B cell (primary cell): ENCODE measurements around the gene RABEPK. TPM values are rescaled to one million over a fixed set of nuclear protein-coding genes. Genes with fewer than 3 reads are reported as not detected.
"Not testable (repeated sequence)": the region's sequence is repeated elsewhere in the genome, so short reads cannot be mapped to it uniquely, and the experiment has no call there.

Experiments used
- ATAC-seq: fragments of 200-7000 bp; cut with Tn5 transposase; one replicate; pipeline ENCODE4 v1.10.0; 2021; ENCODE audit warnings: low read depth, mild to moderate bottlenecking, moderate number of reproducible peaks, moderate library complexity
- CTCF ChIA-PET: fragments of 350-600 bp; sonication (Branson Sonifier 250); formaldehyde crosslinking; loops from one replicate; lab custom pipeline; 2021; ENCODE audit warnings: antibody characterized with exemption, inconsistent platforms; lab: Charles Lee
- POLR2A ChIA-PET: fragments of 350-600 bp; sonication (Branson Sonifier 250); formaldehyde crosslinking; loops from one replicate; lab custom pipeline; 2021; ENCODE audit warnings: antibody characterized with exemption; lab: Charles Lee
- DNase-seq: peaks from one replicate; pipeline ENCODE4 v3.0.0; 2013
- H2AFZ ChIP-seq: 2 replicates; pipeline ENCODE4 v1.6.1; 2012; ENCODE audit warnings: mild to moderate bottlenecking, low read depth, low read length; ENCODE audit not compliant: insufficient read depth, poor library complexity, severe bottlenecking
- H3K27ac ChIP-seq, 2 donors: 1 replicate in 1 of 2; 2 replicates in 1 of 2; pipeline ENCODE4 v1.5.1; 2012 to 2013; ENCODE audit warnings: low read length in 2 of 2, mild to moderate bottlenecking in 2 of 2, moderate library complexity in 1 of 2
- H3K27me3 ChIP-seq, 4 experiments: fragments of 200-600 bp in 1 of 4; sonication (generic) in 1 of 4; replicated peaks in 1 of 4; 1 replicate in 2 of 4; 2 replicates in 2 of 4; pipeline versions ENCODE4 v1.6.1 to v1.7.0; 2013 to 2016; ENCODE audit warnings: low read length in 3 of 4, mild to moderate bottlenecking in 2 of 4, mixed read lengths in 1 of 4, moderate library complexity in 1 of 4; ENCODE audit not compliant: insufficient read depth in 4 of 4, control insufficient read depth in 3 of 4; ENCODE audit errors: control extremely low read depth in 1 of 4
- H3K36me3 ChIP-seq, 2 experiments: replicated peaks in 1 of 2; 1 replicate in 1 of 2; 2 replicates in 1 of 2; pipeline versions ENCODE4 v1.6.1 to v1.7.1; 2013; ENCODE audit warnings: low read length in 1 of 2; ENCODE audit not compliant: insufficient read depth in 2 of 2, control insufficient read depth in 1 of 2; ENCODE audit errors: control extremely low read depth in 1 of 2, extremely low read depth in 1 of 2
- H3K4me1 ChIP-seq, 2 donors: fragments of 200-600 bp in 1 of 2; sonication (generic) in 1 of 2; 1 replicate in 1 of 2; 2 replicates in 1 of 2; pipeline versions ENCODE4 v1.5.1 to v1.6.1; 2013 to 2017; ENCODE audit warnings: low read length in 2 of 2; ENCODE audit not compliant: control insufficient read depth in 2 of 2, insufficient read depth in 2 of 2
- H3K4me2 ChIP-seq: replicated peaks from 2 replicates; pipeline ENCODE3; 2012; ENCODE audit warnings: mild to moderate bottlenecking, low read depth, low read length; ENCODE audit not compliant: poor library complexity, severe bottlenecking
- H3K4me3 ChIP-seq, 5 experiments: fragments of 200-600 bp in 1 of 5; sonication (generic) in 1 of 5; 1 replicate in 3 of 5; 2 replicates in 2 of 5; pipeline versions ENCODE4 v1.5.1 to v1.7.0; 2011 to 2016; ENCODE audit warnings: low read length in 4 of 5, mild to moderate bottlenecking in 4 of 5, low read depth in 2 of 5, control low read depth in 1 of 5, moderate library complexity in 1 of 5; ENCODE audit not compliant: insufficient read depth in 1 of 5; ENCODE audit errors: control extremely low read depth in 1 of 5, extremely low read depth in 1 of 5
- H3K79me2 ChIP-seq: fragments of 200-600 bp; sonication (generic); one replicate; pipeline ENCODE4 v1.6.0; 2016; ENCODE audit warnings: low read length; ENCODE audit not compliant: control insufficient read depth, insufficient read depth
- H3K9ac ChIP-seq: fragments of 200-600 bp; sonication (generic); 2 replicates; pipeline ENCODE4 v1.6.1; 2017; ENCODE audit warnings: mild to moderate bottlenecking, low read length, moderate library complexity
- H3K9me3 ChIP-seq, 3 donors: one replicate each; pipeline versions ENCODE4 v1.6.1 to v1.7.1; 2013; ENCODE audit warnings: low read length in 2 of 3; ENCODE audit not compliant: control insufficient read depth in 2 of 3, insufficient read depth in 1 of 3; ENCODE audit errors: control extremely low read depth in 1 of 3
- H4K20me1 ChIP-seq: 2 replicates; pipeline ENCODE4 v1.6.0; 2012; ENCODE audit warnings: mild to moderate bottlenecking, low read length; ENCODE audit not compliant: insufficient read depth, control insufficient read depth, poor library complexity, severe bottlenecking
- H3K27ac Mint-ChIP-seq: one replicate; pipeline ENCODE4 v1.8.0; 2021; ENCODE audit warnings: mixed read lengths
- H3K27me3 Mint-ChIP-seq: one replicate; pipeline ENCODE4 v1.8.0; 2021; ENCODE audit warnings: mixed read lengths
- H3K4me1 Mint-ChIP-seq: one replicate; pipeline ENCODE4 v1.8.0; 2021; ENCODE audit warnings: mixed read lengths
- H3K4me3 Mint-ChIP-seq: one replicate; pipeline ENCODE4 v1.8.0; 2021; ENCODE audit warnings: mixed read lengths
- H3K9me3 Mint-ChIP-seq: one replicate; pipeline ENCODE4 v1.8.0; 2022; ENCODE audit warnings: mixed read lengths; ENCODE audit not compliant: insufficient read depth
- EZH2 ChIP-seq: IDR thresholded peaks from 2 replicates; pipeline ENCODE4 v1.6.1; 2012; ENCODE audit warnings: borderline replicate concordance, low read depth, mild to moderate bottlenecking, moderate library complexity, low read length; ENCODE audit not compliant: insufficient read depth, poor library complexity, severe bottlenecking
- WGBS: methylation state at CpG from one replicate; pipeline ENCODE4 v1.1.5; 2013; ENCODE audit warnings: missing lambda C conversion rate; ENCODE audit not compliant: insufficient coverage; 5-methylcytosine and 5-hydroxymethylcytosine counted together
- intact Hi-C: fragments of 100-400 bp; cut with micrococcal nuclease; formaldehyde crosslinking; loops from one replicate; pipeline ENCODE4 v1.10.0; 2022
- polyA plus RNA-seq: library from polyadenylated mRNA; depleted of rRNA; stranded (reverse); fragments of >200 nt; gene quantifications from 2 replicates; pipeline ENCODE4 v1.2.3, GENCODE V29; 2012
- total RNA-seq, 2 donors: library from RNA; stranded (reverse); fragments of 120-200 nt in 1 of 2; gene quantifications; 1 replicate in 1 of 2; 2 replicates in 1 of 2; pipeline versions ENCODE4 v1.2.3 to v1.2.4, GENCODE V29; 2013 to 2022
- TF ChIP-seq, protein P1 (sequence below): fragments of 200-600 bp; IDR thresholded peaks from one replicate; pipeline ENCODE4 v1.8.0; 2022; ENCODE audit warnings: antibody characterized with exemption, mild to moderate bottlenecking

RABEPK gene
- total and polyA plus RNA-seq, 2 donors (not counting 1 experiment from before 2014, with no cell fraction given) = 9.0 to 12.2 TPM

- Mint-ChIP-seq H3K27me3 (no peaks in the 10 kb centered on the region), H3K4me1 (peaks cover 41% of the 10 kb centered on the region), H3K27ac (peak overlapping the region; percentile 96), H3K9me3 (no peaks in the 10 kb centered on the region), H3K4me3 (peak overlapping the region; percentile 97)
- no peaks in the 10 kb centered on the region for H4K20me1 ChIP-seq
- peak overlapping the region; percentile 98 for H3K4me2 ChIP-seq
- peak overlapping the region; percentile 91 to 98 for H3K27ac ChIP-seq
- H2AFZ ChIP-seq = peak overlapping the region; percentile 100
- no peaks in the 10 kb centered on the region for H3K27me3 ChIP-seq
- peaks cover 0 to 2% (median 0%) of the 10 kb centered on the region in 3 donors for H3K9me3 ChIP-seq
- CTCF ChIA-PET = interaction anchor here (0.7 to 0.8 kb wide), 2 partner anchors 15 to 47 kb away, joined by 3 read pairs; partner anchors contain the start of gene SCAI
- peaks cover 0 to 1% of the 10 kb centered on the region in 2 experiments for H3K36me3 ChIP-seq
- ATAC-seq = no peak
- 71% methylated on average over 13 of the region's 14 CpGs for WGBS
- peaks cover 23 to 35% of the 10 kb centered on the region in 2 donors for H3K4me1 ChIP-seq
- POLR2A ChIA-PET = no interaction called here
- no peak for TF ChIP-seq EZH2
- TF ChIP-seq, protein P1, sequence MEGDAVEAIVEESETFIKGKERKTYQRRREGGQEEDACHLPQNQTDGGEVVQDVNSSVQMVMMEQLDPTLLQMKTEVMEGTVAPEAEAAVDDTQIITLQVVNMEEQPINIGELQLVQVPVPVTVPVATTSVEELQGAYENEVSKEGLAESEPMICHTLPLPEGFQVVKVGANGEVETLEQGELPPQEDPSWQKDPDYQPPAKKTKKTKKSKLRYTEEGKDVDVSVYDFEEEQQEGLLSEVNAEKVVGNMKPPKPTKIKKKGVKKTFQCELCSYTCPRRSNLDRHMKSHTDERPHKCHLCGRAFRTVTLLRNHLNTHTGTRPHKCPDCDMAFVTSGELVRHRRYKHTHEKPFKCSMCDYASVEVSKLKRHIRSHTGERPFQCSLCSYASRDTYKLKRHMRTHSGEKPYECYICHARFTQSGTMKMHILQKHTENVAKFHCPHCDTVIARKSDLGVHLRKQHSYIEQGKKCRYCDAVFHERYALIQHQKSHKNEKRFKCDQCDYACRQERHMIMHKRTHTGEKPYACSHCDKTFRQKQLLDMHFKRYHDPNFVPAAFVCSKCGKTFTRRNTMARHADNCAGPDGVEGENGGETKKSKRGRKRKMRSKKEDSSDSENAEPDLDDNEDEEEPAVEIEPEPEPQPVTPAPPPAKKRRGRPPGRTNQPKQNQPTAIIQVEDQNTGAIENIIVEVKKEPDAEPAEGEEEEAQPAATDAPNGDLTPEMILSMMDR = no peak
- intact Hi-C loops = no loop called here
- peaks cover 75% of the 10 kb centered on the region for H3K79me2 ChIP-seq
- peak overlapping the region; percentile 99 for H3K9ac ChIP-seq
- peak overlapping the region; percentile 89 to 99 (median 99) for H3K4me3 ChIP-seq
- DNase-seq = no peak
Measured at GRCh38 chr9:125190361-125190801, 10.0 kb upstream of the RABEPK start.

GRCh38 chr9:125194466-125194865, 5.9 kb upstream of the RABEPK start:
- H3K27me3 Mint-ChIP-seq, intact Hi-C loops, H3K4me2 ChIP-seq, DNase-seq, H3K9ac ChIP-seq, ATAC-seq, H2AFZ ChIP-seq, H4K20me1 ChIP-seq, H3K4me3 Mint-ChIP-seq, H3K9me3 ChIP-seq, H3K27ac ChIP-seq, H3K4me3 ChIP-seq, POLR2A ChIA-PET, H3K36me3 ChIP-seq, H3K27me3 ChIP-seq, H3K9me3 Mint-ChIP-seq: not testable (repeated sequence)
- H3K27ac Mint-ChIP-seq = peak overlapping the region; percentile 15
- Histone ChIP-seq H3K4me1 (peaks cover 23 to 32% of the 10 kb centered on the region in 2 donors), H3K79me2 (peaks cover 38% of the 10 kb centered on the region)
- CTCF ChIA-PET = interaction anchor here (0.6 kb wide), 1 partner anchor 57 kb away, joined by 3 read pairs; no protein-coding TSS in a partner anchor
- peaks cover 26% of the 10 kb centered on the region for H3K4me1 Mint-ChIP-seq
- WGBS = 92% methylated on average over 1 of the region's 5 CpGs

GRCh38 chr9:125195591-125195990, 4.8 kb upstream of the RABEPK start:
- H3K27me3 ChIP-seq, H4K20me1 ChIP-seq, H3K4me3 ChIP-seq, H3K36me3 ChIP-seq, H3K9ac ChIP-seq, H3K4me3 Mint-ChIP-seq, POLR2A ChIA-PET, H3K27ac ChIP-seq, CTCF ChIA-PET, H3K9me3 ChIP-seq, H3K9me3 Mint-ChIP-seq, H2AFZ ChIP-seq, H3K27me3 Mint-ChIP-seq, H3K27ac Mint-ChIP-seq, DNase-seq, H3K4me2 ChIP-seq, intact Hi-C loops, ATAC-seq: not testable (repeated sequence)
- peaks cover 19 to 29% of the 10 kb centered on the region in 2 donors for H3K4me1 ChIP-seq
- peaks cover 31% of the 10 kb centered on the region for H3K79me2 ChIP-seq
- peaks cover 18% of the 10 kb centered on the region for H3K4me1 Mint-ChIP-seq
- WGBS = no CpG with 5 or more reads among the region's 1 CpG
